Bronchial epithelial cell (primary cell): Measurements from ENCODE around the gene ATP5F1D. TPM values are rescaled to one million over a fixed set of nuclear protein-coding genes. Genes with fewer than 3 reads are reported as not detected.
"Not testable (repeated sequence)": the region's sequence is repeated elsewhere in the genome, so short reads cannot be mapped to it uniquely, and the experiment has no call there.

Experiments used
- DNase-seq: peaks from one replicate; pipeline ENCODE4 v3.0.0-alpha.2; 2010; ENCODE audit warnings: low read depth
- FAIRE-seq: peaks from 2 replicates; lab custom pipeline; 2011; peaks lifted over from hg19 to GRCh38; lab: Jason Lieb, UNC
- H3K27me3 ChIP-seq: 2 replicates; pipeline ENCODE4 v1.5.1; 2011; ENCODE audit warnings: low read length; ENCODE audit not compliant: control insufficient read depth, insufficient read depth
- H3K36me3 ChIP-seq: 2 replicates; pipeline ENCODE4 v1.5.1; 2011; ENCODE audit warnings: low read length; ENCODE audit not compliant: control insufficient read depth, insufficient read depth
- H3K4me3 ChIP-seq: 2 replicates; pipeline ENCODE4 v1.5.1; 2011; ENCODE audit warnings: mild to moderate bottlenecking, low read depth, low read length, control low read depth
- total RNA-seq: library from RNA; depleted of rRNA; stranded (reverse); fragments of >200 nt; gene quantifications from 2 replicates; pipeline ENCODE4 v1.2.1, GENCODE V29; 2014
- TF ChIP-seq, protein P1 (sequence below): IDR thresholded peaks from 2 replicates; pipeline ENCODE4 v1.5.1; 2011; ENCODE audit warnings: mild to moderate bottlenecking, moderate library complexity, low read length, control low read depth, inconsistent platforms; ENCODE audit not compliant: insufficient read depth, severe bottlenecking

The ATP5F1D gene
- total RNA-seq, 1 donor from 2014 or later: 8.7 TPM

DNA sequence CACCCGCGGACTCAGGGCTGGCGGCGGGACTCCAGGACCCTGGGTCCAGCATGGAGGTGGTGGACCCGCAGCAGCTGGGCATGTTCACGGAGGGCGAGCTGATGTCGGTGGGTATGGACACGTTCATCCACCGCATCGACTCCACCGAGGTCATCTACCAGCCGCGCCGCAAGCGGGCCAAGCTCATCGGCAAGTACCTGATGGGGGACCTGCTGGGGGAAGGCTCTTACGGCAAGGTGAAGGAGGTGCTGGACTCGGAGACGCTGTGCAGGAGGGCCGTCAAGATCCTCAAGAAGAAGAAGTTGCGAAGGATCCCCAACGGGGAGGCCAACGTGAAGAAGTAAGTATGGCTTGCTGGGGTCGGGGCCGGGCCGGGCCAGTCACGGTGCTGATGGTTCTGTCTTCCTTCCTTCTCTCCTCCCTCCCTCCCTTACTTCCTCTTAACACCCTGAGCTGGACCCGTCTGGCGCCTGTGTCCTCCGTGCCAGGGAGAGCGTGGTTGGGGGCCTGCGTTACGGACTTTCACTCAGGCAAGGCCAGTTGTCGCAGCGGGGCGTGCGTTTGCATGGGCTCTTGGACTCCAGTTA is 34.6 kb upstream of the ATP5F1D start:
- Histone ChIP-seq H3K36me3 (peaks cover 4% of the 10 kb centered on the region), H3K27me3 (no peaks in the 10 kb centered on the region), H3K4me3 (peak overlapping the region; percentile 69)
- FAIRE-seq (no peak), DNase-seq (peak; percentile 29)
- TF ChIP-seq, protein P1, sequence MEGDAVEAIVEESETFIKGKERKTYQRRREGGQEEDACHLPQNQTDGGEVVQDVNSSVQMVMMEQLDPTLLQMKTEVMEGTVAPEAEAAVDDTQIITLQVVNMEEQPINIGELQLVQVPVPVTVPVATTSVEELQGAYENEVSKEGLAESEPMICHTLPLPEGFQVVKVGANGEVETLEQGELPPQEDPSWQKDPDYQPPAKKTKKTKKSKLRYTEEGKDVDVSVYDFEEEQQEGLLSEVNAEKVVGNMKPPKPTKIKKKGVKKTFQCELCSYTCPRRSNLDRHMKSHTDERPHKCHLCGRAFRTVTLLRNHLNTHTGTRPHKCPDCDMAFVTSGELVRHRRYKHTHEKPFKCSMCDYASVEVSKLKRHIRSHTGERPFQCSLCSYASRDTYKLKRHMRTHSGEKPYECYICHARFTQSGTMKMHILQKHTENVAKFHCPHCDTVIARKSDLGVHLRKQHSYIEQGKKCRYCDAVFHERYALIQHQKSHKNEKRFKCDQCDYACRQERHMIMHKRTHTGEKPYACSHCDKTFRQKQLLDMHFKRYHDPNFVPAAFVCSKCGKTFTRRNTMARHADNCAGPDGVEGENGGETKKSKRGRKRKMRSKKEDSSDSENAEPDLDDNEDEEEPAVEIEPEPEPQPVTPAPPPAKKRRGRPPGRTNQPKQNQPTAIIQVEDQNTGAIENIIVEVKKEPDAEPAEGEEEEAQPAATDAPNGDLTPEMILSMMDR: no peak

DNA sequence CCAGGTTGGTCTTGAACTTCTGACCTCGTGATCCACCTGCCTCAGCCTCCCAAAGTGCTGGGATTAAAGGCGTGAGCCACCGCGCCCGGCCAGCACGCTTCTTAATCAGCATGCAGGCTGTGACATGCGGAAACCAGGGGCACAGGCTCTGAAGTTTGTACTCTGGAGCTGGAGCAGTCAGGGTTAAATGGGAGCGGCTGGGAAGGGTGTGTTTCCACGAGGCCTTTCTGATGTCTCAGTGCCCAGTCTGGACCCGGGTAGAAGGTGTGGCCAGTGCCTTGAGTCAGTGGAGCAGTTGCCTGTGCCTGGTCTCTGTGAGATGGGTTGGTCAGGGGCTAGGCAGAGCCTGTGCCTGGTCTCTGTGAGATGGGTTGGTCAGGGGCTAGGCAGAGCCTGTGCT is 32.7 kb upstream of the ATP5F1D start:
- not testable (repeated sequence) for H3K4me3 ChIP-seq, H3K36me3 ChIP-seq, H3K27me3 ChIP-seq
- DNase-seq (peak; percentile 91), FAIRE-seq (peak; percentile 86)

DNA sequence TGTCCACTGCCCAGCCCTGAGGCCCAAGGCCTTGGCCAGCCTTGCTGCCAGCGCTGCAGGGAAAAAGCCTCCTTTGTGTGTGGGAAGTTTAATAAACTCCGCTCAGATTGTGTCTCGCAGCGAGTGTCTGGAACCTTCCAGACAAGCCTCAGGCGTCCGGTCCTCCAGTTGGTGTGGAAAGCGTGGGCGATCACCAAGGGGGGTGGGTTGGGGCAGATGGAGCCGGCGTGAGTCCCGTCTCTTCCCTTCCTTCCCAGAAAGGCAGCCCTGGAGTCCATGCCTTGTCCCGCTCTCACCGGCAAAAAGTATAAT is 31.4 kb upstream of the ATP5F1D start:
- DNase-seq (no peak), FAIRE-seq (no peak)
- Histone ChIP-seq H3K4me3 (no peak overlapping the region), H3K36me3 (peaks cover 8% of the 10 kb centered on the region), H3K27me3 (no peaks in the 10 kb centered on the region)
- TF ChIP-seq, protein P1: no peak

DNA sequence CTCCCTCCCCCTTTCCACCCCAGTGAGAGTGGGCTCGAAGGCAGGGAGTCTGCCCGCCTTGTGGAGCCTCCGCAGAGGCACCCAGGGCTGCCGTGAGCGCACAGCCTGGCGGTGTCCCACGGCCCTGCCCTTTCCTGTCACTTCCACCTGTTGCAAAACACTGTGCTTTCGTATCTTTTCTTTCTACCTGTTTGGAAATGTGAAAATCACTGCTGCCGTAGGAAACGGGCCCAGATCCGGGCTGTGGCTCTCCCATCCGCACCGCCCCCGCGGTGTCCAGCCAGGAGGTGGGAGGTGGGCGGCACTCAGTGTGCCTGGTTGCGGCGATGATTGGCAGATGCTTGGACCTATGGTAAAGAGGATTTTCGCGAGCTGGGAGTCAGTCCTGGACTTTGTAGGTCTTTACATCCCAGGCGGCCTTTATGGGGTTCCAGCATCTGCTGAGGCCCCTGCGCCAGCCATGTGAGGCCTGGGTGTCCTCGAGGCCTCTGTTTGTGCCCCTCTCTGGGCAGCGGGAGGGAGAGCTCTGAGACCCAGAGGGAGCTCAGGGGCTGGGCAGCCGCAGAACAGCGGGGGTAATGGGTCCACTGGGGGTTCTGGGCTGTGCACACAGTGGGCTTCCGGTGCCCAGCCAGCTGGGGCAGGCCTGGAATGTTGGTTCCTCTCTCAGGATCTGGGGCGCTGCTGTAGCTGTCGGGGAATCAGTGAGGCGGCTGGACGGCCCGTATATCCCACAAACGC is 29.9 kb upstream of the ATP5F1D start:
- Histone ChIP-seq H3K36me3 (peaks cover 8% of the 10 kb centered on the region), H3K27me3 (no peaks in the 10 kb centered on the region), H3K4me3 (no peak overlapping the region)
- DNase-seq (no peak), FAIRE-seq (no peak)
- TF ChIP-seq, protein P1: no peak

DNA sequence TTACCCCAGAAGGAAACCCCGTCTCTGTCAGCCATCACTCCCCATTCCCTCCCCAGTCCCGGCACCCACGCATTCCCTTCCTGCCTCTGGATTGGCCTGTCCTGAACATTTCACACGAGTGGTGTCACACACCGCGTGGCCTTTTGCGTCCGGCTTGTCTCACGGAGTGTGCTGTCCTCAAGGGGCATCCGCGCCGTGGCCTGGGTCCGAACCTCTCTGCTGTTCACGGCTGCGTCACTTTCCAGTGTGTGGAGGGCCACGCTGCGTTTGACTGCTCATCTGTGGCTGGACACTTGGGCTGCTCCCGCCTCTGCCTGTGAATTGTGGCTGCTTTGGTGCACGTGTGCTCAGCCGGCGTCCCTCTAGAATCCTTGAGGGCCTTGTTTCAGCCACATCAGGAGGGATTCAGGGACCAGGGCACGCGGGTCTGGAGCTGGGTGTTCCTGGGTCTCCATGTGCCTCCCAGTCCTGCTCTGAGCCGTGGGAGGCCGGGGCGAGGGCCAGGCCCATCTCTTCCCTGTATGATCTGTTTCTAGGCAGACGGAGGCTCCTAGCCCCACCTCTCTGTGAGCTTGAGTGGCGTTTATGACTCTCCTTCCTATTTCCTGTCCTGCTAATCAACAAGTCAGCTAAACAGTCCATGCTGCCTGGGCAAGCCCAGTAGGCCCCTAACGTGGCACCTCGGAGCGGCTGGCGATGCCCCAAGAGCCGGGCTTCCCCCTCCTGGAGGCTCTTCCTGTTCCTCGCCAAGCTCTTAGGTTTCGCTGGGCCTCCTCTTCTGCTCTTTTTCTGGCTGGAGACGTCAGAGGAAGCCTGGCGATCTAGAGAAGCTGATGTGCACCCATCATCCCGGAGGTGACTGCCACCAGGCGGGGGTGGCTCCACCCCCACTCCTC is 27.9 kb upstream of the ATP5F1D start:
- no peak for FAIRE-seq
- peaks cover 9% of the 10 kb centered on the region for H3K36me3 ChIP-seq
- TF ChIP-seq, protein P1: no peak
- H3K27me3 ChIP-seq: no peaks in the 10 kb centered on the region
- DNase-seq: peak; percentile 96
- no peak overlapping the region for H3K4me3 ChIP-seq

DNA sequence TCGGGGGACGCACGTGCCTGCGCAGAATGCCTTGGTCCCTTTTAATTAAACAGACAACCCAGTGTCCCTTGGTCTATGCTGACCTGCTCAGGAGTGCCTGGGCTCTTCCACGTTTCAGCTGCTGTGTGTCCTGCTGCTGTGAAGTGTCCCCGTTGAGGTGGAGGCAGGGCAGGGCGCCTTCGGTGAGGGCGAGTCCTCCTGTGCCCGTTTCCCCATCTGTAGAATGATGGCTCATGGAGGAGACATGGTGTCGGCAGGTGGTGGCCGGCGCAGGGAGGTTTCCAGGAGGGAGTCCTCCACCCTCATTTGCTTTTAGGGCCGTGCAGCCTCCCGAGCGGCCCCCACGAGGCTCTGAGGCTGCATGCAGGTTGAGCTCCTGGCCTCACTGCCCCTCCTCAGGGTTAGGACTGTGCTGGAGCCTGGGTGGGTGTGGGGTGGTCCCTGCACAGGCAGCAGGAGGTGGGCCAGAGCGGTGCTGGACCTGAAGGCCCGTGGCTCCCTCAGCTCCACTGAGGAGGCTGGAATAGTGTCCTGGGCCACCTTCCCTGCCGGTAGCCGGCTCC is 27.2 kb upstream of the ATP5F1D start:
- TF ChIP-seq, protein P1: no peak
- FAIRE-seq (no peak), DNase-seq (no peak)
- no peak overlapping the region for H3K4me3 ChIP-seq
- H3K36me3 ChIP-seq: peaks cover 9% of the 10 kb centered on the region
- no peaks in the 10 kb centered on the region for H3K27me3 ChIP-seq
